IMR-90 (cell line): ENCODE results near the gene LLGL2. TPM values are rescaled to one million over a fixed set of nuclear protein-coding genes. Genes with fewer than 3 reads are reported as not detected.

Source experiments
- ATAC-seq: fragments of 200-7000 bp; cut with Tn5 transposase; 2 replicates; pipeline ENCODE4 v1.9.1; 2020; ENCODE audit warnings: low read depth, mild to moderate bottlenecking, moderate library complexity
- BruUV-seq: library from RNA; stranded (reverse); fragments of 400-500 nt; replicated peaks from 2 replicates; lab custom pipeline; 2021; lab: Mats Ljungman, UMichigan
- CTCF ChIA-PET: fragments of 300-600 bp; formaldehyde crosslinking; extraction: SDS; loops from one replicate; lab custom pipeline; 2021; ENCODE audit warnings: antibody characterized with exemption; lab: Yijun Ruan, JAX
- POLR2A ChIA-PET: fragments of 300-600 bp; sonication (Branson Sonifier 250); formaldehyde crosslinking; loops from one replicate; lab custom pipeline; 2022; ENCODE audit warnings: antibody characterized with exemption; ENCODE audit not compliant: unreplicated experiment; lab: Charles Lee
- DNase-seq: peaks from one replicate; pipeline ENCODE4 v3.0.0; 2013
- H2AFZ ChIP-seq: replicated peaks from 2 replicates; pipeline ENCODE3; 2013; ENCODE audit warnings: low read length, mild to moderate bottlenecking; ENCODE audit not compliant: poor library complexity
- H2AK5ac ChIP-seq: 2 replicates; pipeline ENCODE4 v1.6.1; 2013; ENCODE audit warnings: low read depth, low read length, inconsistent platforms
- H2AK9ac ChIP-seq: replicated peaks from 2 replicates; pipeline ENCODE3; 2013; ENCODE audit warnings: mild to moderate bottlenecking, low read depth, low read length, moderate library complexity; ENCODE audit not compliant: poor library complexity
- H2BK120ac ChIP-seq: 2 replicates; pipeline ENCODE4 v1.6.1; 2013; ENCODE audit warnings: low read depth, low read length, inconsistent platforms
- H2BK15ac ChIP-seq: 3 replicates; pipeline ENCODE4 v1.6.1; 2013; ENCODE audit warnings: low read depth, low read length, inconsistent platforms
- H2BK20ac ChIP-seq: 2 replicates; pipeline ENCODE4 v1.6.1; 2013; ENCODE audit warnings: low read depth, mild to moderate bottlenecking, inconsistent platforms, low read length, moderate library complexity
- H2BK5ac ChIP-seq: 2 replicates; pipeline ENCODE4 v1.6.1; 2013; ENCODE audit warnings: mild to moderate bottlenecking, low read depth, low read length, inconsistent platforms; ENCODE audit not compliant: poor library complexity, severe bottlenecking
- H3K14ac ChIP-seq: replicated peaks from 2 replicates; pipeline ENCODE4 v1.6.1; 2013; ENCODE audit warnings: low read depth, low read length, inconsistent platforms
- H3K18ac ChIP-seq: 2 replicates; pipeline ENCODE4 v1.6.1; 2013; ENCODE audit warnings: low read depth, low read length, control low read depth
- H3K23ac ChIP-seq: 2 replicates; pipeline ENCODE4 v1.6.1; 2013; ENCODE audit warnings: low read depth, low read length, inconsistent platforms
- H3K27ac ChIP-seq: 2 replicates; pipeline ENCODE4 v1.5.1; 2013; ENCODE audit warnings: mild to moderate bottlenecking, control low read depth, low read length; ENCODE audit not compliant: insufficient read depth
- H3K27me3 ChIP-seq: 2 replicates; pipeline ENCODE4 v1.6.1; 2013; ENCODE audit warnings: low read length; ENCODE audit not compliant: control insufficient read depth, insufficient read depth
- H3K36me3 ChIP-seq: 2 replicates; pipeline ENCODE4 v1.6.1; 2013; ENCODE audit warnings: low read length, mixed read lengths; ENCODE audit not compliant: control insufficient read depth, insufficient read depth
- H3K4ac ChIP-seq: 2 replicates; pipeline ENCODE4 v1.6.1; 2013; ENCODE audit warnings: low read depth, low read length, inconsistent platforms
- H3K4me1 ChIP-seq: 2 replicates; pipeline ENCODE4 v1.6.1; 2013; ENCODE audit warnings: low read length, mixed read lengths; ENCODE audit not compliant: control insufficient read depth, insufficient read depth
- H3K4me2 ChIP-seq: 2 replicates; pipeline ENCODE4 v1.6.1; 2013; ENCODE audit warnings: low read depth, mild to moderate bottlenecking, control low read depth, low read length, moderate library complexity
- H3K4me3 ChIP-seq: 2 replicates; pipeline ENCODE4 v1.5.1; 2013; ENCODE audit warnings: low read depth, mild to moderate bottlenecking, control low read depth, low read length, moderate library complexity; ENCODE audit not compliant: insufficient read depth
- H3K56ac ChIP-seq: 2 replicates; pipeline ENCODE4 v1.6.1; 2013; ENCODE audit warnings: low read length, inconsistent platforms; ENCODE audit not compliant: insufficient read depth; ENCODE audit errors: extremely low read depth
- H3K79me1 ChIP-seq, 2 experiments: 2 replicates each; pipeline ENCODE4 v1.6.1; 2013; ENCODE audit warnings: low read length in 2 of 2, inconsistent platforms in 1 of 2, low read depth in 1 of 2
- H3K9ac ChIP-seq: 2 replicates; pipeline ENCODE4 v1.6.1; 2013; ENCODE audit warnings: low read depth, low read length, control low read depth
- H3K9me1 ChIP-seq: 2 replicates; pipeline ENCODE4 v1.6.1; 2013; ENCODE audit warnings: low read length, inconsistent platforms; ENCODE audit not compliant: insufficient read depth
- H3K9me3 ChIP-seq: 2 replicates; pipeline ENCODE4 v1.6.1; 2013; ENCODE audit warnings: low read length; ENCODE audit not compliant: control insufficient read depth, insufficient read depth
- H4K20me1 ChIP-seq: 2 replicates; pipeline ENCODE4 v1.6.1; 2013; ENCODE audit warnings: low read length, inconsistent platforms; ENCODE audit not compliant: insufficient read depth
- H4K5ac ChIP-seq: 2 replicates; pipeline ENCODE4 v1.6.1; 2013; ENCODE audit warnings: mild to moderate bottlenecking, low read depth, low read length, control low read depth
- H4K8ac ChIP-seq, 2 experiments: 2 replicates each; pipeline ENCODE4 v1.6.1; 2013; ENCODE audit warnings: low read depth in 2 of 2, low read length in 2 of 2, control low read depth in 1 of 2, inconsistent platforms in 1 of 2
- H4K91ac ChIP-seq: 2 replicates; pipeline ENCODE4 v1.6.1; 2013; ENCODE audit warnings: low read depth, low read length, inconsistent platforms; ENCODE audit not compliant: insufficient read depth
- BHLHE40 ChIP-seq: fragments of 150-350 bp; IDR thresholded peaks from 2 replicates; pipeline ENCODE4 v1.6.1; 2016; ENCODE audit warnings: mild to moderate bottlenecking, low read depth, low read length
- CEBPB ChIP-seq: IDR thresholded peaks from 2 replicates; pipeline ENCODE4 v1.6.1; 2012; ENCODE audit warnings: low read depth, low read length, improper control_type of control experiment
- CHD1 ChIP-seq: IDR thresholded peaks from 2 replicates; pipeline ENCODE4 v1.6.1; 2012; ENCODE audit warnings: low read depth, low read length, improper control_type of control experiment
- CTCF ChIP-seq: conservative IDR thresholded peaks from 2 replicates; pipeline ENCODE4 v1.5.1; 2012; ENCODE audit warnings: mild to moderate bottlenecking, low read depth, low read length, improper control_type of control experiment
- MAFK ChIP-seq: IDR thresholded peaks from 2 replicates; pipeline ENCODE4 v1.6.1; 2012; ENCODE audit warnings: low read depth, low read length, improper control_type of control experiment
- MXI1 ChIP-seq: IDR thresholded peaks from 2 replicates; pipeline ENCODE4 v1.6.1; 2012; ENCODE audit warnings: low read depth, mild to moderate bottlenecking, low read length, moderate library complexity, borderline replicate concordance
- RCOR1 ChIP-seq: IDR thresholded peaks from 2 replicates; pipeline ENCODE4 v1.6.1; 2012; ENCODE audit warnings: mild to moderate bottlenecking, low read length, improper control_type of control experiment; ENCODE audit not compliant: insufficient replicate concordance
- SMC3 ChIP-seq: fragments of 150-350 bp; IDR thresholded peaks from 2 replicates; pipeline ENCODE4 v1.6.1; 2016; ENCODE audit warnings: low read depth, mild to moderate bottlenecking, antibody characterized with exemption, low read length, moderate library complexity
- WGBS, 2 experiments: methylation state at CpG; one replicate each; pipeline versions ENCODE4 v1.1.5 to v1.1.7; 2013; ENCODE audit warnings: missing lambda C conversion rate in 2 of 2; ENCODE audit not compliant: insufficient read length in 1 of 2; ENCODE audit errors: extremely low coverage in 2 of 2; 5-methylcytosine and 5-hydroxymethylcytosine counted together
- dilution Hi-C: fragments of 300-500 bp; cut with HindIII; formaldehyde crosslinking; loops from one replicate; pipeline ENCODE4 v1.14.3; 2018; ENCODE audit warnings: low sequenced_read_pairs; ENCODE audit not compliant: unreplicated experiment
- in situ Hi-C: fragments of 300-500 bp; cut with MboI; formaldehyde crosslinking; loops from 3 replicates; pipeline ENCODE4 v1.14.3; 2019; ENCODE audit warnings: low sequenced_read_pairs, inconsistent platforms, mixed read lengths
- intact Hi-C: fragments of 100-400 bp; cut with micrococcal nuclease; formaldehyde crosslinking; loops from 2 replicates; pipeline ENCODE4 v1.10.0; 2022
- polyA plus RNA-seq, 3 experiments: library from polyadenylated mRNA; depleted of rRNA; stranded (reverse); fragments of >200 nt; gene quantifications; 2 replicates each; pipeline ENCODE4 v1.2.3, GENCODE V29; 2012; ENCODE audit warnings: low replicate concordance in 1 of 3
- total RNA-seq: library from RNA; depleted of rRNA; stranded (reverse); fragments of >200 nt; gene quantifications from 2 replicates; pipeline ENCODE4 v1.2.3, GENCODE V29; 2012

Gene LLGL2
- total and polyA plus RNA-seq, 2 of the 4 experiments (the other 2 are of a cell fraction), result 0.54 to 0.72 TPM

DNA sequence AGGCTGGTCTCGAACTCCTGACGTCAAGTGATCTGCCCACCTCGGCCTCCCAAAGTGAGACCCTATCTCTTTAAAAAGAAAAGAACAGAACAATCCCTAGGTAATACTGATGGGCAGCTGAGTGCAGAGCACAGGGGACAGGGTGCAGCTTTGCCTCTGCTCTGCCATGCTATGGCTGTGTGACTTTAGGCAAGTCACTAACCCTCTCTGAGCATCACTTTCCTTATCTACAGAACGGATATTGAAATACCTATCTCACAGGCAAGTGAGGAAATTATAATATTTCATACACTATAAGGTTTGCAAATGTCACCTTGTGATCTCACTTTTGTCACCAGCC lies 14.3 kb upstream of the LLGL2 start:
- no peak overlapping the region for H2AFZ ChIP-seq
- H3K9ac ChIP-seq, result no peak overlapping the region
- H2BK20ac ChIP-seq, result no peak overlapping the region
- ATAC-seq (no peak), DNase-seq (no peak)
- dilution Hi-C loops, result no loop called here
- no peaks in the 10 kb centered on the region for H3K27me3 ChIP-seq
- H3K79me1 ChIP-seq, result peaks cover 30 to 68% of the 10 kb centered on the region in 2 experiments
- H3K9me3 ChIP-seq, result no peaks in the 10 kb centered on the region
- H3K4me3 ChIP-seq, result no peak overlapping the region
- H3K14ac ChIP-seq, result no peak overlapping the region
- no peak for TF ChIP-seq SMC3
- no peak for TF ChIP-seq BHLHE40
- TF ChIP-seq CTCF, result no peak
- TF ChIP-seq MXI1, result no peak
- no peak for TF ChIP-seq CEBPB
- TF ChIP-seq CHD1, result no peak
- TF ChIP-seq MAFK, result no peak
- no peak for TF ChIP-seq RCOR1
- H3K36me3 ChIP-seq, result peaks cover 26% of the 10 kb centered on the region
- H3K9me1 ChIP-seq, result peaks cover 9% of the 10 kb centered on the region; the same call in 1 of the 2 replicates
- H2BK15ac ChIP-seq, result no peak overlapping the region
- H3K4me2 ChIP-seq, result no peak overlapping the region
- H4K8ac ChIP-seq, result no peak overlapping the region
- peak overlapping the region; percentile 56; the same call in 1 of the 2 replicates for H3K23ac ChIP-seq
- no CpG with 5 or more reads among the region's 4 CpGs for WGBS, 2 experiments
- H4K91ac ChIP-seq, result no peak overlapping the region
- in situ Hi-C loops, result loop anchor here (5.0 kb wide), 1 partner anchor 84 kb away; no protein-coding TSS in a partner anchor
- no peak overlapping the region for H4K5ac ChIP-seq
- peaks cover 36% of the 10 kb centered on the region for H4K20me1 ChIP-seq
- H3K56ac ChIP-seq, result no peak overlapping the region
- H2AK5ac ChIP-seq, result no peak overlapping the region
- H3K4ac ChIP-seq, result no peak overlapping the region
- BruUV-seq, result no TSS peak
- POLR2A ChIA-PET, result no interaction called here
- intact Hi-C loops, result loop anchor here (10.0 kb wide), 1 partner anchor 236 kb away; the partner anchor contains the start of gene MIF4GD
- H3K4me1 ChIP-seq, result peaks cover 11% of the 10 kb centered on the region
- H2AK9ac ChIP-seq, result no peak overlapping the region
- CTCF ChIA-PET, result no interaction called here
- no peak overlapping the region for H3K27ac ChIP-seq
- H3K18ac ChIP-seq, result no peak overlapping the region
- no peak overlapping the region for H2BK5ac ChIP-seq
- no peak overlapping the region for H2BK120ac ChIP-seq
